Measurements from ENCODE around the gene ZNF687. TPM values are rescaled to one million over a fixed set of nuclear protein-coding genes. Genes with fewer than 3 reads are reported as not detected.

The ZNF687 gene
- total RNA-seq, 1 experiment from 2014 or later: 23.9 TPM

GRCh38 chr1:151284013-151284577 is 2.0 kb downstream of the ZNF687 start:
- peak overlapping the region; percentile 88 for H3K4me3 Mint-ChIP-seq (ENCODE audit: unreplicated experiment)
- DNase-seq: no peak
- CTCF ChIA-PET: no interaction called here
- H3K27me3 Mint-ChIP-seq (ENCODE audit: insufficient read depth, unreplicated experiment): no peaks in the 10 kb centered on the region
- POLR2A ChIA-PET: no interaction called here
- TF ChIP-seq, protein P1, sequence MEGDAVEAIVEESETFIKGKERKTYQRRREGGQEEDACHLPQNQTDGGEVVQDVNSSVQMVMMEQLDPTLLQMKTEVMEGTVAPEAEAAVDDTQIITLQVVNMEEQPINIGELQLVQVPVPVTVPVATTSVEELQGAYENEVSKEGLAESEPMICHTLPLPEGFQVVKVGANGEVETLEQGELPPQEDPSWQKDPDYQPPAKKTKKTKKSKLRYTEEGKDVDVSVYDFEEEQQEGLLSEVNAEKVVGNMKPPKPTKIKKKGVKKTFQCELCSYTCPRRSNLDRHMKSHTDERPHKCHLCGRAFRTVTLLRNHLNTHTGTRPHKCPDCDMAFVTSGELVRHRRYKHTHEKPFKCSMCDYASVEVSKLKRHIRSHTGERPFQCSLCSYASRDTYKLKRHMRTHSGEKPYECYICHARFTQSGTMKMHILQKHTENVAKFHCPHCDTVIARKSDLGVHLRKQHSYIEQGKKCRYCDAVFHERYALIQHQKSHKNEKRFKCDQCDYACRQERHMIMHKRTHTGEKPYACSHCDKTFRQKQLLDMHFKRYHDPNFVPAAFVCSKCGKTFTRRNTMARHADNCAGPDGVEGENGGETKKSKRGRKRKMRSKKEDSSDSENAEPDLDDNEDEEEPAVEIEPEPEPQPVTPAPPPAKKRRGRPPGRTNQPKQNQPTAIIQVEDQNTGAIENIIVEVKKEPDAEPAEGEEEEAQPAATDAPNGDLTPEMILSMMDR (IDR thresholded peaks at IDR 0.05; ENCODE audit: insufficient read depth in 1 of 2, low read depth in 1 of 2, low read length in 1 of 2, severe bottlenecking in 1 of 2, unreplicated experiment in 1 of 2): no peak
- no peaks in the 10 kb centered on the region for H3K27me3 ChIP-seq (replicated peaks; ENCODE audit: control insufficient read depth, insufficient read depth, low read length)
- peak overlapping the region; percentile 53 for H3K27ac Mint-ChIP-seq (ENCODE audit: unreplicated experiment)
- no peaks in the 10 kb centered on the region for H3K9me3 Mint-ChIP-seq (ENCODE audit: unreplicated experiment)
- H3K36me3 ChIP-seq (ENCODE audit: control insufficient read depth, insufficient read depth, low read length): peaks cover 4% of the 10 kb centered on the region
- H3K4me1 Mint-ChIP-seq (ENCODE audit: low read depth, unreplicated experiment): peaks cover 6% of the 10 kb centered on the region
- no TSS peak for BruUV-seq (replicated peaks)
- H3K9me3 ChIP-seq: no peaks in the 10 kb centered on the region
- H3K4me3 ChIP-seq (ENCODE audit: low read depth, low read length): no peak overlapping the region
- H3K36me3 Mint-ChIP-seq (ENCODE audit: insufficient read depth, unreplicated experiment): peaks cover 56% of the 10 kb centered on the region
- H3K4me1 ChIP-seq: 0 out of 2 replicates have a peak, but pooled peaks cover 4% of the 10 kb centered on the region
- intact Hi-C loops (cut with micrococcal nuclease; ENCODE audit: unreplicated experiment): loop anchor here (5.0 kb wide), 2 partner anchors 63 to 228 kb away; partner anchors contain the start of genes CGN and RFX5

- Mint-ChIP-seq H3K4me1 (ENCODE audit: low read depth, unreplicated experiment) (peaks cover 6% of the 10 kb centered on the region), H3K27ac (ENCODE audit: unreplicated experiment) (no peak overlapping the region), H3K9me3 (ENCODE audit: unreplicated experiment) (no peaks in the 10 kb centered on the region), H3K27me3 (ENCODE audit: insufficient read depth, unreplicated experiment) (no peaks in the 10 kb centered on the region), H3K36me3 (ENCODE audit: insufficient read depth, unreplicated experiment) (peaks cover 71% of the 10 kb centered on the region), H3K4me3 (ENCODE audit: unreplicated experiment) (no peak overlapping the region)
- Histone ChIP-seq H3K4me3 (ENCODE audit: low read depth, low read length) (no peak overlapping the region), H3K27me3 (replicated peaks; ENCODE audit: control insufficient read depth, insufficient read depth, low read length) (no peaks in the 10 kb centered on the region), H3K4me1 (0 out of 2 replicates have a peak, but pooled peaks cover 4% of the 10 kb centered on the region), H3K36me3 (ENCODE audit: control insufficient read depth, insufficient read depth, low read length) (peaks cover 6% of the 10 kb centered on the region), H3K9me3 (no peaks in the 10 kb centered on the region)
- no peak for DNase-seq
- ChIA-PET POLR2A (no interaction called here), CTCF (no interaction called here)
- no TSS peak for BruUV-seq (replicated peaks)
- TF ChIP-seq, protein P1 (IDR thresholded peaks at IDR 0.05; ENCODE audit: insufficient read depth in 1 of 2, low read depth in 1 of 2, low read length in 1 of 2, severe bottlenecking in 1 of 2, unreplicated experiment in 1 of 2): no peak
- intact Hi-C loops (cut with micrococcal nuclease; ENCODE audit: unreplicated experiment): no loop called here
Observed at GRCh38 chr1:151286619-151287340, 4.7 kb downstream of the ZNF687 start.

DNA sequence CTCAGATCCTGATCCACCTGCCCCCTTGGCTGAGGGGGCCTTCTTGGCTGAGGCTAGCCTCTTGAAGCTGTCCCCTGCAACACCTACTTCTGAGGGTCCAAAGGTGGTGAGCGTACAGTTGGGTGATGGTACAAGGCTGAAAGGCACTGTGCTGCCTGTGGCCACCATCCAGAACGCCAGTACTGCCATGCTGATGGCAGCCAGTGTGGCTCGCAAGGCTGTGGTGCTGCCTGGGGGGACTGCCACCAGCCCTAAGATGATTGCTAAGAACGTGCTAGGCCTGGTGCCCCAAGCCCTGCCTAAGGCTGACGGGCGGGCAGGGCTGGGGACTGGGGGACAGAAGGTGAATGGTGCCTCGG is 5.2 kb downstream of the ZNF687 start:
- Mint-ChIP-seq H3K9me3 (ENCODE audit: unreplicated experiment) (no peaks in the 10 kb centered on the region), H3K4me3 (ENCODE audit: unreplicated experiment) (no peak overlapping the region), H3K27me3 (ENCODE audit: insufficient read depth, unreplicated experiment) (no peaks in the 10 kb centered on the region), H3K36me3 (ENCODE audit: insufficient read depth, unreplicated experiment) (peaks cover 72% of the 10 kb centered on the region), H3K4me1 (ENCODE audit: low read depth, unreplicated experiment) (peaks cover 6% of the 10 kb centered on the region), H3K27ac (ENCODE audit: unreplicated experiment) (no peak overlapping the region)
- Histone ChIP-seq H3K4me1 (0 out of 2 replicates have a peak, but pooled peaks cover 4% of the 10 kb centered on the region), H3K9me3 (no peaks in the 10 kb centered on the region), H3K27me3 (replicated peaks; ENCODE audit: control insufficient read depth, insufficient read depth, low read length) (no peaks in the 10 kb centered on the region), H3K36me3 (ENCODE audit: control insufficient read depth, insufficient read depth, low read length) (peaks cover 6% of the 10 kb centered on the region), H3K4me3 (ENCODE audit: low read depth, low read length) (no peak overlapping the region)
- ChIA-PET POLR2A (no interaction called here), CTCF (no interaction called here)
- intact Hi-C loops (cut with micrococcal nuclease; ENCODE audit: unreplicated experiment): no loop called here
- TF ChIP-seq, protein P1 (IDR thresholded peaks at IDR 0.05; ENCODE audit: insufficient read depth in 1 of 2, low read depth in 1 of 2, low read length in 1 of 2, severe bottlenecking in 1 of 2, unreplicated experiment in 1 of 2): no peak
- no peak for DNase-seq
- no TSS peak for BruUV-seq (replicated peaks)
